Measurements from ENCODE around the gene CADM1.

GRCh38 chr11:115183136-115183535 is 321.1 kb downstream of the CADM1 start:
- TF ChIP-seq CTCF (conservative IDR thresholded peaks at IDR 0.05; ENCODE audit: low read depth, low read length) (no peak), EZH2 (IDR thresholded peaks at IDR 0.05; ENCODE audit: low read length, unreplicated experiment) (no peak)
